ENCODE results near the gene ITSN2. TPM values are rescaled to one million over a fixed set of nuclear protein-coding genes. Genes with fewer than 3 reads are reported as not detected.
A peak's percentile ranks its signal among the peaks of the same experiment; 100 is the strongest.
"Not testable (repeated sequence)": the region's sequence is repeated elsewhere in the genome, so short reads cannot be mapped to it uniquely, and the experiment has no call there.

ITSN2 gene
- total RNA-seq, 2 experiments from 2014 or later = 69.7 to 71.2 TPM

- H3K4me1 Mint-ChIP-seq (ENCODE audit: low read depth) = peaks cover 39% of the 10 kb centered on the region
- H3K36me3 Mint-ChIP-seq (ENCODE audit: low read depth) = peaks cover 12% of the 10 kb centered on the region
- peaks cover 5% of the 10 kb centered on the region for H3K27me3 Mint-ChIP-seq (ENCODE audit: low read depth)
- peak overlapping the region; percentile 84 for H3K4me3 Mint-ChIP-seq
- ATAC-seq (peak; percentile 12), DNase-seq (peak; percentile 67)
- POLR2A ChIA-PET = interaction anchor here (0.6 to 2.3 kb wide), 4 partner anchors 9 to 433 kb away, joined by 3 to 14 read pairs (median 6); partner anchors contain the start of genes ATAD2B, CENPO and PTRHD1
- peak overlapping the region; percentile 90 for H3K27ac Mint-ChIP-seq
- CTCF ChIA-PET = interaction anchor here (0.8 to 1.7 kb wide), 4 partner anchors 10 to 468 kb away, joined by 3 to 5 read pairs (median 3); no protein-coding TSS in a partner anchor
- H3K9me3 Mint-ChIP-seq (ENCODE audit: insufficient read depth) = no peaks in the 10 kb centered on the region
These were observed 947 bp downstream of the ITSN2 start for GRCh38 chr2:24359129-24360049.

- POLR2A ChIA-PET; H3K27me3 Mint-ChIP-seq (ENCODE audit: low read depth); H3K9me3 Mint-ChIP-seq (ENCODE audit: insufficient read depth); H3K27ac Mint-ChIP-seq; ATAC-seq; DNase-seq: not testable (repeated sequence)
- peak overlapping the region; percentile 36 for H3K4me3 Mint-ChIP-seq
- peaks cover 12% of the 10 kb centered on the region for H3K36me3 Mint-ChIP-seq (ENCODE audit: low read depth)
- H3K4me1 Mint-ChIP-seq (ENCODE audit: low read depth) = peaks cover 43% of the 10 kb centered on the region
- CTCF ChIA-PET = interaction anchor here (0.6 kb wide), 1 partner anchor 433 kb away, joined by 4 read pairs; no protein-coding TSS in a partner anchor
These were observed 2.6 kb downstream of the ITSN2 start for GRCh38 chr2:24357767-24358166.

- CTCF ChIA-PET; H3K27ac Mint-ChIP-seq; POLR2A ChIA-PET; H3K4me3 Mint-ChIP-seq; DNase-seq; H3K9me3 Mint-ChIP-seq (ENCODE audit: insufficient read depth); ATAC-seq; H3K27me3 Mint-ChIP-seq (ENCODE audit: low read depth): not testable (repeated sequence)
- Mint-ChIP-seq H3K36me3 (ENCODE audit: low read depth) (peaks cover 12% of the 10 kb centered on the region), H3K4me1 (ENCODE audit: low read depth) (peaks cover 46% of the 10 kb centered on the region)
These were observed 3.2 kb downstream of the ITSN2 start for GRCh38 chr2:24357115-24357514.

- H3K27me3 Mint-ChIP-seq (ENCODE audit: low read depth) = no peaks in the 10 kb centered on the region
- peaks cover 49% of the 10 kb centered on the region for H3K4me1 Mint-ChIP-seq (ENCODE audit: low read depth)
- POLR2A ChIA-PET = no interaction called here
- H3K36me3 Mint-ChIP-seq (ENCODE audit: low read depth) = peaks cover 12% of the 10 kb centered on the region
- no peak overlapping the region for H3K4me3 Mint-ChIP-seq
- CTCF ChIA-PET = no interaction called here
- H3K27ac Mint-ChIP-seq = peak overlapping the region; percentile 7
- no peaks in the 10 kb centered on the region for H3K9me3 Mint-ChIP-seq (ENCODE audit: insufficient read depth)
- ATAC-seq (no peak), DNase-seq (no peak)
These were observed 5.4 kb downstream of the ITSN2 start for GRCh38 chr2:24354957-24355356.

GRCh38 chr2:24354395-24354794 lies 5.9 kb downstream of the ITSN2 start:
- Mint-ChIP-seq H3K36me3 (ENCODE audit: low read depth) (peaks cover 12% of the 10 kb centered on the region), H3K9me3 (ENCODE audit: insufficient read depth) (no peaks in the 10 kb centered on the region), H3K27me3 (ENCODE audit: low read depth) (no peaks in the 10 kb centered on the region), H3K4me3 (no peak overlapping the region), H3K4me1 (ENCODE audit: low read depth) (peaks cover 53% of the 10 kb centered on the region), H3K27ac (no peak overlapping the region)
- DNase-seq (no peak), ATAC-seq (no peak)
- ChIA-PET POLR2A (no interaction called here), CTCF (interaction anchor here (0.6 kb wide), 1 partner anchor 84 kb away, joined by 3 read pairs; no protein-coding TSS in a partner anchor)

GRCh38 chr2:24353973-24354372 lies 6.4 kb downstream of the ITSN2 start:
- Mint-ChIP-seq H3K36me3 (ENCODE audit: low read depth) (peaks cover 12% of the 10 kb centered on the region), H3K4me3 (no peak overlapping the region), H3K27me3 (ENCODE audit: low read depth) (no peaks in the 10 kb centered on the region), H3K27ac (no peak overlapping the region), H3K4me1 (ENCODE audit: low read depth) (peaks cover 56% of the 10 kb centered on the region), H3K9me3 (ENCODE audit: insufficient read depth) (no peaks in the 10 kb centered on the region)
- ATAC-seq = no peak
- ChIA-PET CTCF (interaction anchor here (0.6 kb wide), 1 partner anchor 84 kb away, joined by 3 read pairs; no protein-coding TSS in a partner anchor), POLR2A (no interaction called here)
- no peak for DNase-seq

GRCh38 chr2:24353364-24353763 lies 7.0 kb downstream of the ITSN2 start:
- Mint-ChIP-seq H3K9me3 (ENCODE audit: insufficient read depth) (no peaks in the 10 kb centered on the region), H3K36me3 (ENCODE audit: low read depth) (peaks cover 12% of the 10 kb centered on the region), H3K4me1 (ENCODE audit: low read depth) (peaks cover 53% of the 10 kb centered on the region), H3K27ac (no peak overlapping the region), H3K27me3 (ENCODE audit: low read depth) (no peaks in the 10 kb centered on the region), H3K4me3 (no peak overlapping the region)
- ChIA-PET CTCF (no interaction called here), POLR2A (no interaction called here)
- no peak for DNase-seq
- ATAC-seq = no peak

- no peaks in the 10 kb centered on the region for H3K27me3 Mint-ChIP-seq (ENCODE audit: low read depth)
- H3K4me1 Mint-ChIP-seq (ENCODE audit: low read depth) = peaks cover 49% of the 10 kb centered on the region
These were observed 7.7 kb downstream of the ITSN2 start for GRCh38 chr2:24352664-24353063.

GRCh38 chr2:24351981-24352380 lies 8.4 kb downstream of the ITSN2 start:
- no peak overlapping the region for H3K27ac Mint-ChIP-seq
- CTCF ChIA-PET = interaction anchor here (1.0 to 1.2 kb wide), 2 partner anchors 9 to 37 kb away, joined by 3 read pairs; partner anchors contain the start of gene ITSN2
- H3K9me3 Mint-ChIP-seq (ENCODE audit: insufficient read depth) = no peaks in the 10 kb centered on the region
- no peak for DNase-seq
- no peak for ATAC-seq
- H3K36me3 Mint-ChIP-seq (ENCODE audit: low read depth) = peaks cover 6% of the 10 kb centered on the region
- H3K4me3 Mint-ChIP-seq = no peak overlapping the region
- POLR2A ChIA-PET = interaction anchor here (2.8 kb wide), 1 partner anchor 9 kb away, joined by 14 read pairs; the partner anchor contains the start of gene ITSN2
- H3K4me1 Mint-ChIP-seq (ENCODE audit: low read depth) = peaks cover 46% of the 10 kb centered on the region
- no peaks in the 10 kb centered on the region for H3K27me3 Mint-ChIP-seq (ENCODE audit: low read depth)

More at GRCh38 chr2:24352664-24353063, 7.7 kb downstream of the ITSN2 start:
- Mint-ChIP-seq H3K9me3 (ENCODE audit: insufficient read depth) (no peaks in the 10 kb centered on the region), H3K4me3 (no peak overlapping the region), H3K27ac (no peak overlapping the region), H3K36me3 (ENCODE audit: low read depth) (peaks cover 9% of the 10 kb centered on the region)
- ChIA-PET POLR2A (no interaction called here), CTCF (interaction anchor here (1.0 kb wide), 1 partner anchor 8 kb away, joined by 3 read pairs; the partner anchor contains the start of gene ITSN2)
- no peak for ATAC-seq
- DNase-seq = no peak

- Mint-ChIP-seq H3K27me3 (ENCODE audit: low read depth) (no peaks in the 10 kb centered on the region), H3K4me1 (ENCODE audit: low read depth) (peaks cover 42% of the 10 kb centered on the region), H3K9me3 (ENCODE audit: insufficient read depth) (no peaks in the 10 kb centered on the region), H3K4me3 (no peak overlapping the region), H3K27ac (no peak overlapping the region), H3K36me3 (ENCODE audit: low read depth) (peaks cover 3% of the 10 kb centered on the region)
- ATAC-seq (no peak), DNase-seq (no peak)
- ChIA-PET CTCF (interaction anchor here (1.2 kb wide), 1 partner anchor 36 kb away, joined by 3 read pairs; no protein-coding TSS in a partner anchor), POLR2A (interaction anchor here (1.1 to 2.8 kb wide), 2 partner anchors 8 to 9 kb away, joined by 4 to 14 read pairs; partner anchors contain the start of gene ITSN2)
These were observed 8.8 kb downstream of the ITSN2 start for GRCh38 chr2:24351627-24351938.

- no peaks in the 10 kb centered on the region for H3K27me3 Mint-ChIP-seq (ENCODE audit: low read depth)
- H3K4me1 Mint-ChIP-seq (ENCODE audit: low read depth) = peaks cover 39% of the 10 kb centered on the region
- POLR2A ChIA-PET = interaction anchor here (1.1 to 2.8 kb wide), 2 partner anchors 8 to 10 kb away, joined by 4 to 14 read pairs; partner anchors contain the start of gene ITSN2
- no peak for ATAC-seq
- H3K36me3 Mint-ChIP-seq (ENCODE audit: low read depth) = no peaks in the 10 kb centered on the region
- no peak overlapping the region for H3K27ac Mint-ChIP-seq
- no peak overlapping the region for H3K4me3 Mint-ChIP-seq
- no peaks in the 10 kb centered on the region for H3K9me3 Mint-ChIP-seq (ENCODE audit: insufficient read depth)
- no peak for DNase-seq
- CTCF ChIA-PET = interaction anchor here (1.2 kb wide), 1 partner anchor 36 kb away, joined by 3 read pairs; no protein-coding TSS in a partner anchor
These were observed 9.3 kb downstream of the ITSN2 start for GRCh38 chr2:24350826-24351626.

All from activated CD8-positive, alpha-beta T cell treated with anti-CD3 and anti-CD28 coated beads, Interleukin-2, amount 10 ng/mL, durations not matched to agents 7 days and 5 days (primary cell).